Tibial nerve (tissue), 4 donors: Measurements from ENCODE around the gene NEBL.

Source experiments
- CTCF ChIP-seq, 5 experiments: fragments of 200-600 bp in 3 of 5; fragments of 450-650 bp in 2 of 5; sonication (generic) in 3 of 5; IDR thresholded peaks; one replicate each; pipeline ENCODE4 v1.5.1; 2016 to 2019; ENCODE audit warnings: antibody characterized with exemption in 5 of 5, mild to moderate bottlenecking in 3 of 5, moderate library complexity in 2 of 5
- EP300 ChIP-seq, 2 donors: sonication (generic); formaldehyde crosslinking; IDR thresholded peaks; one replicate each; pipeline ENCODE4 v1.6.1; 2017; ENCODE audit warnings: antibody characterized with exemption in 2 of 2, mild to moderate bottlenecking in 1 of 2
- POLR2A ChIP-seq, 2 donors: fragments of 450-650 bp; IDR thresholded peaks; one replicate each; pipeline ENCODE4 v1.6.1; 2017; ENCODE audit warnings: antibody characterized with exemption in 2 of 2, mild to moderate bottlenecking in 2 of 2, moderate library complexity in 2 of 2

- TF ChIP-seq POLR2A (IDR thresholded peaks at IDR 0.05) (no peak), EP300 (IDR thresholded peaks at IDR 0.05) (no peak), CTCF (IDR thresholded peaks at IDR 0.05) (no peak)
Measured at GRCh38 chr10:20863008-20863407, 34.1 kb downstream of the NEBL start.
